ENCODE data around the gene CNTN6.
"Not testable (repeated sequence)": the region's sequence is repeated elsewhere in the genome, so short reads cannot be mapped to it uniquely, and the experiment has no call there.

The CNTN6 gene

DNA sequence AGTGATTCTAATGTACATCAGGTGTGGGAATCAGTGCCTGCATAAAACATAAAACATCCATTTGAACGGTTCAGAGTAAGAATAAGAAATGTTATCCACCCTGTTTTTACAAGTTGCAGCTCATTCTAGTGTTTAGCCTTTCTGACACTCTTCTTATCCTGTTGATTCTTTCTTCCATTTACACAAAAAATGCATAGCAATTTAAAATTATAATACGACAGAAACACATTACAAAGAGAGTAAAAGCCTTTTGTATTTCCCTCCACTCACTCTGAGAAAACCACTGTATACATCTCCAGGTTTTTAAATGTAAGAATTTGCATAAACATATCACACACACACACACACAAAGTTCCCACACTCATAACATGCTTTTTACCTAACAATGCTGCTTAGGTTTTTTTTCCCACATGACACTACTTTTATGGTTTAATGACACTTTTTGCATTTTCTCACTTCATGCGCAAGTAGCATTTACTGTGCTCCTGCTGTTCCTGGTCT lies 199.8 kb downstream of the CNTN6 start:
- no peak for DNase-seq

DNA sequence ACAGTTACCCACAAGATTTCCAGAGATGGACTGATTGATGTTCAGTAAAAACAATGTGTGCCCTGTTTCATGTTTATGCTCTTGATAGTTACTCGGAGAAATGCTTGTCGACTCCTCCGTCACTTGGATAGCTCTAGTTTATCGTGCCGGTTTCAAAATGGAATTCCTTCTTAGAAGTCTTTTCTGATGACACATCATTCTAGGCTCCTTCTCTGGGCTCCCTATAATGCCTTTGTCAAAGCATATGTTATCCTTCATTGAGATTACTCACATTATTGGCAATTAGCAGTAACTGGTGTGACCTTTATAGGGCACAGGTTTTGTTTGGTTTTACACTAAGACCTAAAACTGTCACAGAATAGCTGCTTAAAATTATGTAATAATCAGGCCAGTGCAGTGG lies 201.8 kb downstream of the CNTN6 start:
- no peak for DNase-seq

DNA sequence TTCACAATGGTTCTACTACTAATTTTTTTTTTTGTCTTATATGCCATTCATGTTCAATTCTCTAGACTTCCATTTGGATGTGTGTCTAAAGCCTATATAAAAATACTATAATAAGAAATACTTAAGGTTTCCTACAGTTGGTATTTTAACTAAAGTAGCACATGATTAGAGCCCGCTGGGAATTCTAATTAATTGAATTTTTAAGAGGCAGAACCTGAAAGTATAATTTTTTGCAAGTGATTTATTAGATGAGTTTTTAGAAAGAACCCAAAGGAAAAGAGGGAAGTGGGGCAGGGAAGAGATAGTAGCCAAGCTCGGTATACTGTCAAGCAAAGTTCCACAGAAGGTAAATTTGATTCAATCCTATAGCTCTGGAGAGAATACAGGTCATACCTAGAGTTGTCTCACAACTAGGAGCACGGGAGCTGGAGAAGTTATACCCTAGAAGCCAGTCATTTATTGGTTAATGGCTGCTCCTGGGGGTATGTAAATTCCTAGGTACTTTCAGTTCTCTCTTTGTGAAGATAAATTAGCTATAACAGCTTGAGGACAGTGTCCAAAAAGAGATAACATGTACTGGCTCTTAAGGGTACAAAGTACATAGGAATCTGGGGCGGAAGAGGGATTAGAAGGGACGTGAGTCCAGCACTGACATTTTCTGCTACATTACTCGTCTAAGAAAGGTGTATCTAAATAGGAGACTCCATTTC lies 225.6 kb downstream of the CNTN6 start:
- no peak for DNase-seq

DNA sequence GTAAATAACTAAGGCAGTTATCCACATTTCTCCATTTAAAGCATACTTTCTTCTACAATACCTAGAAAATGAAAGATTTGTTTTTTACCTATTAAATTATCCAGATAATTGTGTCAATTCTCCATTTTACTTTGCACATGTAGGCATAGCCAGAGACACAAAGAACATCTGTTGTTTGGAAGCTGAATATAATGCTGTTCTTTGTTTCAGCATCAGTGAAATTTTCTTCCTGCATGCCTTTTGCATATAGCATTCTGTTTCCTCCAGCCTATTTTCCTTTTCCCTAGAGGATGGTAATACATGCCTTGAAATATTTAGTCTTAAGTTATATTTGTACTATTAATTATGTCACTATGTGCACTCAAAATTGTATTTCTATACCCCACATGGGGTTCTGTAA lies 233.7 kb downstream of the CNTN6 start:
- no peak for DNase-seq

DNA sequence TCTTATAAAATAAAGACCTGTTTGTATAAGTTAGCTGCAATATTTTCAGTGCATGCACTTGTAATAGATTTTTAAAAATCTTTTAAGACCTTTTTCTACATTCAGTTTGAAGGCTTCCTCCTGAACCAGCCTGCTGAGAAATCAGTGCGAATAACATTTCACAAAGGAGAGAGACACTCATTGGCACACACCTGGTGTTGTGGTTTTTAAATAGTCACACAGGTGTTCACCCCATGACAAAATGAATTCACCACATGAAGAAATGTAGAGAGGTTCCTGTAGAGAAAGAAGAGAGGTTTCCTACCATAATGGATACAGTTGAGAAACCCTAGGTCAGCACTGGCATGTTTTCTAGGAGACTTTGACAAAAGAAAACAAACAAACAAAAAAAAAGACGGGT lies 237.3 kb downstream of the CNTN6 start:
- DNase-seq, result no peak

DNA sequence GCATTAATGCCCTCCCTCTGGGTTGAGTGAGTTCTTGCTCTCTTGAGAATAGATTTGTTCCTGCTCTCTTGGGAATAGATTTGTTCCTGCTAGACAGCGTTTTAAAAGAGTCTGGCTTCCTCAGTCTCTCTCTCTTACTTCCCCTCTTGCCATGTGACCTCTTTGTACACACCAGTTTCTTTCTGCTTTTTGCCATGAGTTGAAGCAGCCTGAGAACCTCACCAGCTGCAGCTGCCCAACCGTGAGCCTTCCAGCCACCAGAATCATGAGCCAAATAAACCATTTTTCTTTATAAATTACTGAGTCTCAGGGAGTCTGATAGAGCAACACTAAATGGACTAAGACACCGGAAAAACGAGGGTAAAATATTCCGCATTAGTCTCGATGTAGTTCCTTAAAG lies 253.6 kb downstream of the CNTN6 start:
- DNase-seq, result no peak

DNA sequence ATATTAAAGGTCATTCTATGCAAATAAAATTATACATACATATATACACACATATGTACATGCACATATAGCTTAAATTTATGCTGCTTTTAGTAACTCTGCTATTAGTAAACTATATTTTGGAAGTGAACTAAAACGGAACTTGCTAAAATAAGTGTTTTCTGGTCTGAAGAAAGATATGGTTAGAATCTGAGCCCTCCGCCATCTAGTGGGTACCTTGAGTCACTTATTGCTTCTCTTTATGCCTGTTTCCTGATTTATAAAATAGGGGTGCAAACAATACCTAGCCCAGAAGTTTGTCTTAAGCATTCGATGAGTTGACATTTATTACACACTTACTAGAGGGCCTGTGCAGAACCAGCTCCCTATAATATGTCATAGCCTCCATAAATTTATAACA lies 255.7 kb downstream of the CNTN6 start:
- no peak for DNase-seq

DNA sequence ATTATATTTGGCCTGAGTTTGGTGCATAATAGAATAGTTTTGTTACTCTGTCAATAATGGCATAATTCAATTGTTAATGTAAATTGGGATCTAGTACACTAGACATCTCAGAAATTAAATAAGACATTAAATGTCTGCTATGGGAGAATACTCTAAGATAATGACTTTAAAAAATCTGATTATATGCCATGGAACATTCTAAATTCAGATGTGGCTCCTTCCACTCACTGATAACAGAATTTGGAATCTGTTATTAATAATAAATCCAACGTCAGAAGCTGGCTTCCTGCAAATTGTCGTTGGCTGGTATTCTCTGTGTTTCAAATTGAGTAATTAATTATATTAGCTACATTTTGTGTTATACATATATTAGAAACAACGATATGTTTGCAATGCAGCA lies 258.1 kb downstream of the CNTN6 start:
- DNase-seq, result no peak

DNA sequence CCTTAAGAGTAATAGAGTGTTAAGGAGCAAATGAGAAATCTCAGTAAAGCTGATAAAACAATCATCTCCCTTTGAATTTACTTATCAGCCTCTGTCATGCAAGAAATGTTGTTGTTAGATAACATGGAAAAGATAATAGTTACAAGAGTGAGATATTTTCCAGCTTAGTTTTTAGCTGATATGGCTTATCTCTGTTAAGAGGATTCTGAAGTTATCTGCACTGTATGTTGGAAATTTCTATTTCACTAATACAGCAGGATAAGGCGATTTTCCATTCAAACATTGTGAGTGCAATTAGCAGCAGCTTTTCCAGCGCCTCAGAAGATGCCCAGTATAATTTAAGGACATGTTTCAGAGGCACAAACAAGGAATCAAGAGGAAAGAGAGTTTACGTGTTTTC lies 262.9 kb downstream of the CNTN6 start:
- no peak for DNase-seq

DNA sequence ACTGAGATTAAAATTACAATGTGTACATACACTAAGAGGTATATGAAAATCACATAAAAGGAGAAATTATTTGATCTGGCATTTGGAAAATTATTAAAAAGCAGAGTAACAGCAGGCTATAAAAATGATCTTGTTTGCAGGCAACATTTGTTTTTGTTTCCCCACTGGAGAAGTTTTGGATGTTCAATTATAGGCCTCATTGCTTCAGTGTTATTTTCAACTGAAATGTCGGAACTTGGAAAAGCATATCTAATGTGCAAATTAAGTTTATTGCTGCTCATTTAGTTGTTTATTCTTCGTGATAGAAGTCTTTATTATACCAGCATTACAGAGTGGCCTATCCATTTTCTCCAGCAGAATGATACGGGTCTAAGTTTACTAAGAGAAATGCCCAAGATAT lies 263.3 kb downstream of the CNTN6 start:
- no peak for DNase-seq

DNA sequence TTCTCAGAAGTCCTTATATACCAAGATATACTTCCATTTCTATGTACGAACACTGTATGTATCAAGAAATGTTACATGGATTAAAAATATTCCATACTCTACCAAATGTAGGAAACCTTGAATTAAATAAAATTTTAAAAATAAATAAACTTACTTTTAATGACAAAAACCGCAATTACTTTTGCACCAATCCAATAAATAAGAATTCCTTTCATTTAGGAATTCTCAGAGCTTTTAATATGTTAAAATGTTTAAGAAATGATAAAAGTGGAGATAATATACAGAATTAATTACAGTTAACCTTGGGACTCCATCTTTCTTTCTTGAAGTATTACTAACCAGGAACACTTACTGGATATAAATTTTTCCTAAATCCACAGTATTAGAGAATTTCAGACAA lies 272.7 kb downstream of the CNTN6 start:
- no peak for DNase-seq

DNA sequence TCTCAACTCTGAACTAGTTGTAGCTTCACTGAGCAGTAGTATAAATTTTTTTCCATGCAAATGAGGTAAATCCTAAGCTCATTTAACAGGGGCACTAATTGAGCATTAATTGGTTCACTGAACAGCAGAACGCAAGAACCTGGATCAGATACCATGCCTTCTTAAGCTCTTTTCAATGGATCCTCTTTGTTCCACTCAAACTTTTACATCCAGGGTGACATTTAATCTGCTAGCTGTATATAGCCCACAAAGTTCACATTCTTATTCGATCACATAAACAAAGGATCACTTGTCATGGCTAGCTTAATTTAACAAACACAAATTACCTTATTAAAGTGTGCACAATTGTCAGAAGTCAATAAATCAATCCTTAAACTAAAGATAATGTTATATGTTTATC lies 281.6 kb downstream of the CNTN6 start:
- DNase-seq, result no peak

DNA sequence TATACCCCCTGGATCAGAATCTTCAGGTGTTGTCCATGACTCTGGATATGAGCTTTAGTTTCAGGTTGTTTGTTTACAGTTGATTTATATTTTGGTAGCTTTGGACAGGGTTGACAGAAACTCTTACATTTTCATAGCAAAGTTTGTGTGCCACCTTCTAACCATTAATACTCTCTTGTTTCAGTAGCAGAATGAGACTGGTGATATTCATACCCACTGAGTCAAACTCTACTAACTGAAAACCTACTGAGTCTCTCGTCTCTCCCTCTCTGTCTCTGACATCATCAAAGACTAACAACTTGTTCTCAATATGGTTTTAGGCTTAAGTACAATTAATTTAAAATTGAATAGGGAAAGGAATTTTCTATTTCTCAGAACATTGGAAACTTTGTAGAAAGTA lies 282.3 kb downstream of the CNTN6 start:
- DNase-seq, result no peak

DNA sequence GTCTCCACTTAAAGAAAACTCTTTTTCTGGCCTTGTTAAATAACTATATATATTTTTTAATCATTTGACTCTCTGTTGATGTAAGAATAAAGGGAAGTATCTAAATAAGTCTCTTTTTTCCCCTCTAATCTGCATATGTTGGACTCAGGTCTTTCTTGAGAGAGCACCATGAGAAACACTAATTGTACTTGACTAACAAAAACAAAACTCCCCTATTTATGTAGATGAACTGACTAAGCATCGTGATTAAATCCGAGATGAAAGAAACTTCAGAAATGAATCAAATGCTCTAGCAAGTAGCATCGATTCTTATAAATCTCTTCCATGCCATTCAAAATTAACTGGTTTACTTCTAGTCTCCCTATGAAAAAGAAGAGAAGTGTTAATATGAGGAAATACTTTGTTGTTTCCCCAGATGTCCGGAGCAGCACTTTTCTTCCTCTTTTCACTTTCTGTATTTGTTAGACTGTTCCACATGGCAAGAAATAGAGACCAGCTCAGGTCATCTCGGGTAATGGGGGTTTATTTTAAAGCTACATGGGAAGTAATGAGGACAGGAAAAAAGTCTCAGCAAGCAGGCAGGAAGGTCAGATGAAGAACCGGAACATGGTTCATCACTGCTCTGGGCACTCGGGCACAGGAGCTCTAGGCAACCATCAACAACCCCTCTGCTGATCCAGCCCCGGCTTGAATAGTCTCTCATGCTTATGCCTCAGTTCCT lies 288.3 kb downstream of the CNTN6 start:
- DNase-seq, result no peak

DNA sequence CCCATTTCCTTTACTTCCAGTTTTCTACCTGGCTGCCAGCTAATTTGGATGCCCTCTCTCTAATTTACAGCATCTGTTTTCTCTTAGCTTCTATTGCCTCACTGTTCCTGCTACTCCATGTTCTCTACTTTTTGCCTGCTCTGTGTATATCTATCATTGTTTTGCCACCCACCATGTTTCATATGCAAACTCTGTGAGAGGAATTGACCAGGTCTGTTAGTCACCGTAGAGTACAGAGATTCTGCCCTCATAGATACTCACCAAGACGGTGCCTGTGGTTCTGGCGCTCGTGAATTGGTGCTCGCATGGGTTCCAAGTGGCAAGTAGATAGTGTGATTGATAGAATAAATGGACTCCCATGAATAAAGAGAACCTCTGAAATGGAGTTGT lies 288.8 kb downstream of the CNTN6 start:
- DNase-seq, result no peak

DNA sequence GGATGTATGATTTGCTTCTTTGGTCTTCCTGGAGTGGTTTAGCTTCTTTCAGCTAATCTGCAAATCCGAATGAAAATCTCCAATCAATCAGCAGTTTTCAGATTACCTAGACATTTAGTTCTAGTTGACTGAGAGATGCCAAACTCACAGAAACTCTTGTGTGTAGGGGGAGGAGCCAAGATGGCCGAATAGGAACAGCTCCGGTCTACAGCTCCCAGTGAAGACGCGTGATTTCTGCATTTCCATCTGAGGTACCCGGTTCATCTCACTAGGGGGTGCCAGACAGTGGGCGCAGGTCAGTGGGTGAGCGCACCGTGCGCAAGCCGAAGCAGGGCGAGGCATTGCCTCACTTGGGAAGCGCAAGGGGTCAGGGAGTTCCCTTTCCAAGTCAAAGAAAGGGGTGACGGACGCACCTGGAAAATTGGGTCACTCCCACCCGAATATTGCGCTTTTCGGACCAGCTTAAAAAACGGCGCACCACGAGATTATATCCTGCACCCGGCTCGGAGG lies 294.6 kb downstream of the CNTN6 start:
- not testable (repeated sequence) for DNase-seq

DNA sequence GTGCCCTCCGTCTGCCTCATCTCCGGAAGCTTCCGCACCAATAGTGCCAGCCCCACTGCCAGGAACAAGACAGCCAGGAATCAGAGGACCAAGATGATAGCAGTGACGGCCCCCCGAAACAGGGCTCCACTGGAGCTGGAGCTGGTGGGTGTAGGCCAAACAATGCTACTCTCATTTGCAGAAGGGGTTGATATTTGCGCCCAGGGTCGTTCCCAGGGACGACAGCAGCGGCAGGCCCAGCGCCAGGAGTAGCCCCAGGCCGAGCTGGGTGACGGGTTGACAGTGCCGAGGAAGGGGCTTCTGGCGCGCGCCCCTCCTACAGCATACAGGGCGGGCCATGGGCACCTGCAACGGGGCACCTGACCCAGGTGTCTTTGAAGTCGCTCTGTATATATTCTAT lies 301.4 kb downstream of the CNTN6 start:
- no peak for DNase-seq

DNA sequence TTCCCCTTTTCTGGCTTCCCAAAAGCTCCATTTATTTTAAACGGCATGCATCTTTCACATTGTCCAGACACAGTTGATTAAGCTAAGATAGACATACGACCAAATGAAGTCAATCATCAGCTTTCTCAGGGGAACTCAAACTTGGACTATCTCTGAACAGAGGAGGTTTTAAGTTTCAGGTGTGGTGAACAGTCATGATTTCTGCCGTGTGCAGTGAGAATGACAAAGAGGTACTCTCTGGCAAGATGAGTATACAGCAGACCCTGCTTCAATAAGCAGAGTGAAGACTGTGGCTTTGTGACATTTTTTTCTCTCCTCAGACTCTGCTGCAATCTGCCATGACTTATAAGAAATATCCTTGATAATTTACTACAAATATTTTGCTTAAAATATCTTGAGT lies 307.7 kb downstream of the CNTN6 start:
- no peak for DNase-seq

DNA sequence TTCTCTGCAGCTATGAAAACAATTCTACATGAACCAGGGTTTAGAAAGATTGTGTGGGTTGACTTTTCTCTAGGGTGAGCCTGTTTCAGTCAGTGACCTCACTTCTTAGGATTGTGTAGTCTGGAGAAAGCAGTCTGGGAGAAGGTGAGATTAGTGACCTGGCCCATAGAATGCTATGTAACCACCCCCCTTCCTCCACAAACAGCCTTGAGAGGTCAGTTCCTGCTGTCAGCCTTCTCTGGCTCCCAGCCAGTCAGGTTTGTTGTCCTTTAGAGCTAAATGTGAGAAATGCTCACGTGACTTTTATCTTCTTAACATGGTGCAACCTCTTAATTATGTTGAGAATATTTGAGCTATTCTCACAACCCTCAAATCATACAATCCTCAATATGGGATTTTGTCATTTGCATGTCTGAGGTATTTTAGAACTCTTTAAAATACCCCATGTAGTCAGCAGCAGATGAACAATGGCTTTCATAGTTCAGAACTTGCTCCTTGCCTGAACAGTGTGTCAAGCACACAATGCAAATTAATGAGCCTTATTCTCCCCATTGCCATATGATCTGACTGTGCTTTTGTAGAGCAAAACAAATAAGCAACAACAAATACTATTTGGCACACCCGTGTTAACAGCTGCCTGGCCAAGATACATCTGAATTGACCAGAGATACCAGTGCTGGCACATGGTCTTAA lies 311.6 kb downstream of the CNTN6 start:
- DNase-seq, result no peak

DNA sequence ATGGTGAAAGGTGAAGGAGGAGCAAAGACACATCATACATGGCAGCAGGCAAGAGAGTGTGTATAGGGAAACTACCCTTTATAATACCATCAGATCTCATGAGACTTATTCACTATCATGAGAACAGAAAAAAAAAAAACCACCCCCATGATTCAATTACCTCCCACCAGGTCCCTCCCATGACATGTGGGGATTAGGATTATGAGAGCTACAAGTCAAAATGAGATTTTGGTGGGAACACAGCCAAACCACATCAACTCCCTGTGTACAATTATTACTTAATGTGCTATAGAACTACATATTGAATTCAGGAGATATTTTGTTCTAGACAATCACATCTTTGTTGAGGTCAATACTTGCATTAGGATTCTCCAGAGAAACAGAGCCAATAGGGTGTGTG lies 313.4 kb downstream of the CNTN6 start:
- no peak for DNase-seq

DNA sequence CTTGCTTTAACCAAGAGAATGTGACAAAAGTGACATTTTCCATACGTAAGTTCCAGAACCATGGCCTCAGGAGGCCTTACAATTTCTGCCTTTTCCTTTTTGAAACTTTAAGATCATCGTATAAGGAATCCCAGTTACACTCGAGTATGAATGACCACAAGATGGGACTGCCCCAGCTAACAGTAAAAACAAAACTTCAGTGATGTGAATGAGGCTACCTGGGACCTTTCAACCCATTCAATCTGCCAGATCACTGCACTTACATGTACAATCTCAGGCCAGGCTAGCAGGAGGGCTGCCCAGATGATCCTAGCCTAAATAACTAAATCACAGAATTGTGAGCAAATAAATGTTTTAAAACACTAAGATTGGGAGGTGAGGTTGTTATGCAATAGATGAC lies 328.8 kb downstream of the CNTN6 start:
- no peak for DNase-seq

DNA sequence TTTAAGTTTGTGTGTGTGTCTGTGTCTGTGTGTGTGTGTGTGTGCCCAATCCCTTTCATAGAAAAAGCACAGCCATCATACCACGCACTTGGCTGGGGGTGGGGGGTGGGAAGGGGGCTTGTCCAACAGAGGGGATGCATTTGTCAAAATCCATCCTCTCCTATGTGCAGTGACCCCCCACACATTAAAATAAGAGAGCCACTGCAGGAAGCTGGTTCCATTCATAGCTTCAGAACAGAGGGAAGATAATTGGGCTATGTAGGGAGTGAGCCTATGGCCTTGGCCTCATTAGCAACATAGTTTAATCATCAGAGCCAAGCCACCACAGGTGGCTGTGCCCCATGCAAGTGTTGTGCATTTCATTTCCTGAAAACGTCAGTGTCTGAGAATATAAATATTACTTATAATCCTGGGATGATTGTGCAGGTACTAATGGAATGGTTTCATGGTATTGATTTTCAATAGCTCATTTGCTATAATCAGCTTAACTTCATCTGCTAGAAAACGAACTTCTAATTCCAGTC lies 330.8 kb downstream of the CNTN6 start:
- no peak for DNase-seq

DNA sequence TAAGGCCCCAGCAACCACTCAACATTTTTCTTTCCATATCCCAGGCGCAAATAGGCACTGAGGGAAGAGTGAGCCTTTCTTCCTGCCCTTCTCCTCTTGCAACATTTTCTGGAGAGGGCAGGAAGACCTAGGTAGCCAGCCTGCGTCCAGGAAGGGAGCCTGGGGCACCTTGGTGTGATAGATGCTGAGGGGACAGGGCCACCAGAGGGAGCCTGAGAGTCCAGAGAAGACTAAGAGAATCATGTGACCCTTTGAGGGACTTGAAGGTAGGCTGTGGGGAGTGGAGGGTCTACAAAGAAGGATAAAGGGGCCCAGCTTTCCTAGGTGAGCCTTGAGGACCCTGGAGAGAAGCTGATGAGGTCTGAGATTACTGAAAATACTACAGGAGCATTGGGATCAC lies 346.6 kb downstream of the CNTN6 start:
- DNase-seq, result no peak

DNA sequence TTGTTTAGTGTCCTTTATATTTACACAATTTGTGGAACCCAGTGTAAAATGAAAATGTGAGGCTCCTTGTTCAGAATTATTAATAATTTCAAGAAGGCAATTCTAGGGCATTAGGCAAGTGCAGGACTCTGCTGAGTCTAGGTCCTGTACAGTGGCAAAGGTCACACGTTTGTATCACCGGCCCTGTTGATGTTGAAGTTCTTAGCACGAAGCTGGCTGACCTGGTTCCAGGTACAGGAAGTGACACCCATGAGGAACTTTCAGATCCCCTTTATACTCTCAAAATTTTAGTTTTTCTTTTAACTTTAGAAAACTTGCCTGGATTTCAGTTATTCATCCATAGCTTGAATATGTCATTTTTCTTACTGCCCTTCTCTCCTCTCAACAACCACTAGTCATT lies 349.4 kb downstream of the CNTN6 start:
- no peak for DNase-seq

Data from NCI-H748 treated with DMSO at 0.1 percent for 48 hours (cell line).